22Rv1 (cell line): Measurements from ENCODE around the gene ATP2B2.

Experiments
- ZFX ChIP-seq: fragments of 450-650 bp; IDR thresholded peaks from 2 replicates; pipeline ENCODE4 v1.6.1; 2017; ENCODE audit warnings: antibody characterized with exemption, borderline replicate concordance
- TF ChIP-seq, protein P1 (sequence below): fragments of 450-650 bp; IDR thresholded peaks from 2 replicates; pipeline ENCODE4 v1.5.1; 2017; ENCODE audit warnings: mild to moderate bottlenecking

DNA sequence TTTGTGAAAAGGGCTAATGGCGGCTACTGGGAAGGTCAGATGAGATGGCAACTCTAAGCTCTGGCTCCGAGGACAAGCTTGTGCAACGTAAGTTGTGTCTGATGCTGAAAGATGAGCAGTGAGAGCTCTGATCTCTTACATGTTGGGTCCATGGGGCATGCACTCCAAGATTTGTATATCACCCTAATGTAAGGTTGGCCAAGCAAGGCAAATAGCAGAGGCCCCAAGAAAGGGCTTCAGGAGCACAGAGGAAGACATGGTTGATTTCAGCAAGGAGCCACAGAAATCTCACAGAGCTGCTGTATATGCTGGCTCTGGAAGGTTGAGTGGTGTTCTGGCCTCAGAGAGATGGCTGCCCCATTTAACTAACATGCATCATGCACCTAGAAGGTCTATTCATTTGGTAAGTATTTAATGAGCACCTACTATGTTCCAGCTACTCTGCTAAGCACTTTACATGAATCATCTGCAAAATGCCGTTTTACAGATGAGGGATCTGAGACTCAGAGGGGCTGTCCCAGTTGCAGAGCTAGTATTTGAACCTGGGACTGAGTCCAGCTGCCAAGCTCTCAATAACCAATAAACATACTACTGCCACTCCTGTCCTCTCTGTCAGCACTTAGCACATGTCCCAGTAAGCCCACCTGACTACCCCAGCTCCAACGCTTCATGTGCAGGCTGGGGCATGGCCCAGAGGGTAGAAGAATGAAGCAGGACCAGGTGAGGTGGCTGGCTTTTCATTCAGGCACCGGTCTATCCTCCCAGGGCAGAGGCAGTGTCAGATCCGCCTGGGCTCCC lies 27.8 kb upstream of the ATP2B2 start:
- TF ChIP-seq, protein P1, sequence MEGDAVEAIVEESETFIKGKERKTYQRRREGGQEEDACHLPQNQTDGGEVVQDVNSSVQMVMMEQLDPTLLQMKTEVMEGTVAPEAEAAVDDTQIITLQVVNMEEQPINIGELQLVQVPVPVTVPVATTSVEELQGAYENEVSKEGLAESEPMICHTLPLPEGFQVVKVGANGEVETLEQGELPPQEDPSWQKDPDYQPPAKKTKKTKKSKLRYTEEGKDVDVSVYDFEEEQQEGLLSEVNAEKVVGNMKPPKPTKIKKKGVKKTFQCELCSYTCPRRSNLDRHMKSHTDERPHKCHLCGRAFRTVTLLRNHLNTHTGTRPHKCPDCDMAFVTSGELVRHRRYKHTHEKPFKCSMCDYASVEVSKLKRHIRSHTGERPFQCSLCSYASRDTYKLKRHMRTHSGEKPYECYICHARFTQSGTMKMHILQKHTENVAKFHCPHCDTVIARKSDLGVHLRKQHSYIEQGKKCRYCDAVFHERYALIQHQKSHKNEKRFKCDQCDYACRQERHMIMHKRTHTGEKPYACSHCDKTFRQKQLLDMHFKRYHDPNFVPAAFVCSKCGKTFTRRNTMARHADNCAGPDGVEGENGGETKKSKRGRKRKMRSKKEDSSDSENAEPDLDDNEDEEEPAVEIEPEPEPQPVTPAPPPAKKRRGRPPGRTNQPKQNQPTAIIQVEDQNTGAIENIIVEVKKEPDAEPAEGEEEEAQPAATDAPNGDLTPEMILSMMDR = no peak
- TF ChIP-seq ZFX = no peak
